RWPE1 (cell line): ENCODE results near the gene BECN2.
A peak's percentile ranks its signal among the peaks of the same experiment; 100 is the strongest.

Experiments
- CTCF ChIA-PET: fragments of 350-600 bp; sonication (Branson Sonifier 250); formaldehyde crosslinking; extraction: SDS; loops from one replicate; lab custom pipeline; 2021; lab: Yijun Ruan, JAX
- POLR2A ChIA-PET: fragments of 400-600 bp; formaldehyde crosslinking; extraction: SDS; loops from one replicate; lab custom pipeline; 2020; ENCODE audit warnings: antibody characterized with exemption; ENCODE audit not compliant: low non-redundant PET; lab: Yijun Ruan, JAX
- DNase-seq: peaks from one replicate; pipeline ENCODE4 v3.0.0; 2012; ENCODE audit warnings: low spot score
- H3K27ac ChIP-seq: fragments of 450-650 bp; 2 replicates; pipeline ENCODE4 v1.5.1; 2017
- TF ChIP-seq, protein P1 (sequence below): fragments of 450-650 bp; conservative IDR thresholded peaks from 2 replicates; pipeline ENCODE4 v1.5.1; 2017; ENCODE audit warnings: low read depth, mild to moderate bottlenecking

Gene BECN2

DNA sequence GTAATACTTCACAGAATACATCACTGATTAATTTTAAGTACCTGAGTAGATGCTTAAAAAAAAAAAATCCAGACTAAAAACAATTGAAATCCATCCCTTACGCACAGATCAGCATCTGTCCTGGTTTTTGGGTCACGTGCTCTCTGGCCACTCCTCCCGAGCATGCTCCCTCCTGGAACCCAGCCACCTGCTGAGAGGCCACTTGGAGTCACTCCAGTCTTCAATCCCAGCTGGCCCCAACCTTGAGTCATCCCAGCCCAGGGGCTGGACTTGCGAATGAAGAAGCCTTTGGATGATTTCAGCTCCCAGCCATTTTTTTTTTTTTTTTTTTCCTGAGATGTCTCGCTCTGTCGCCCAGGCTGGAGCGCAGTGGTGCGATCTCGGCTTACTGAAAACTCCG, 32.5 kb downstream of the BECN2 start:
- CTCF ChIA-PET: interaction anchor here (0.7 to 0.8 kb wide), 2 partner anchors 8 to 100 kb away, joined by 3 read pairs; no protein-coding TSS in a partner anchor
- peak; percentile 89 for DNase-seq
- POLR2A ChIA-PET: no interaction called here
- H3K27ac ChIP-seq: peak overlapping the region; percentile 16; the same call in 1 of the 2 replicates
- TF ChIP-seq, protein P1, sequence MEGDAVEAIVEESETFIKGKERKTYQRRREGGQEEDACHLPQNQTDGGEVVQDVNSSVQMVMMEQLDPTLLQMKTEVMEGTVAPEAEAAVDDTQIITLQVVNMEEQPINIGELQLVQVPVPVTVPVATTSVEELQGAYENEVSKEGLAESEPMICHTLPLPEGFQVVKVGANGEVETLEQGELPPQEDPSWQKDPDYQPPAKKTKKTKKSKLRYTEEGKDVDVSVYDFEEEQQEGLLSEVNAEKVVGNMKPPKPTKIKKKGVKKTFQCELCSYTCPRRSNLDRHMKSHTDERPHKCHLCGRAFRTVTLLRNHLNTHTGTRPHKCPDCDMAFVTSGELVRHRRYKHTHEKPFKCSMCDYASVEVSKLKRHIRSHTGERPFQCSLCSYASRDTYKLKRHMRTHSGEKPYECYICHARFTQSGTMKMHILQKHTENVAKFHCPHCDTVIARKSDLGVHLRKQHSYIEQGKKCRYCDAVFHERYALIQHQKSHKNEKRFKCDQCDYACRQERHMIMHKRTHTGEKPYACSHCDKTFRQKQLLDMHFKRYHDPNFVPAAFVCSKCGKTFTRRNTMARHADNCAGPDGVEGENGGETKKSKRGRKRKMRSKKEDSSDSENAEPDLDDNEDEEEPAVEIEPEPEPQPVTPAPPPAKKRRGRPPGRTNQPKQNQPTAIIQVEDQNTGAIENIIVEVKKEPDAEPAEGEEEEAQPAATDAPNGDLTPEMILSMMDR: no peak

- H3K27ac ChIP-seq: no peak overlapping the region
- TF ChIP-seq, protein P1: no peak
- POLR2A ChIA-PET: no interaction called here
- DNase-seq: no peak
- CTCF ChIA-PET: interaction anchor here (0.5 kb wide), 1 partner anchor 24 kb away, joined by 8 read pairs; no protein-coding TSS in a partner anchor
Observed at GRCh38 chr1:241992734-241993133, 35.2 kb downstream of the BECN2 start.

DNA sequence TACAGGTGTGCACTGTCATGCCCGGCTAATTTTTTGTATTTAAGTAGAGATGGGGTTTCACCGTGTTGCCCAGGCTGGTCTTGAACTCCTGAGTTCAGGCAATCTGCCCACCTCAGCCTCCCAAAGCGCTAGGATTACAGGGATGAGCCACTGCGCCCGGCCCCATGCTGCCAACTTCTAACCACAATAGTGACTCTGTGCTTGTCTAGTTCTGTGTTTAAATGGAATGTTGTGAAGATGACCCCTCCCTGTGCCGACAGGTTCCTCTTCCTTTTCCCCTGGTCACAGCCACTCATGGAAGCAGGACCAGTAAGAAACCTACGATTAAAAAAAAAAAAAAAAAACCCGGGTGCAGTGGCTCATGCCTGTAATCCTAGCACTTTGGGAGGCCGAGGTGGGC, 36.6 kb downstream of the BECN2 start:
- no peak overlapping the region for H3K27ac ChIP-seq
- ChIA-PET CTCF (no interaction called here), POLR2A (interaction anchor here (0.6 kb wide), 1 partner anchor 1383 kb away, joined by 10 read pairs; no protein-coding TSS in a partner anchor)
- TF ChIP-seq, protein P1: no peak
- DNase-seq: no peak

DNA sequence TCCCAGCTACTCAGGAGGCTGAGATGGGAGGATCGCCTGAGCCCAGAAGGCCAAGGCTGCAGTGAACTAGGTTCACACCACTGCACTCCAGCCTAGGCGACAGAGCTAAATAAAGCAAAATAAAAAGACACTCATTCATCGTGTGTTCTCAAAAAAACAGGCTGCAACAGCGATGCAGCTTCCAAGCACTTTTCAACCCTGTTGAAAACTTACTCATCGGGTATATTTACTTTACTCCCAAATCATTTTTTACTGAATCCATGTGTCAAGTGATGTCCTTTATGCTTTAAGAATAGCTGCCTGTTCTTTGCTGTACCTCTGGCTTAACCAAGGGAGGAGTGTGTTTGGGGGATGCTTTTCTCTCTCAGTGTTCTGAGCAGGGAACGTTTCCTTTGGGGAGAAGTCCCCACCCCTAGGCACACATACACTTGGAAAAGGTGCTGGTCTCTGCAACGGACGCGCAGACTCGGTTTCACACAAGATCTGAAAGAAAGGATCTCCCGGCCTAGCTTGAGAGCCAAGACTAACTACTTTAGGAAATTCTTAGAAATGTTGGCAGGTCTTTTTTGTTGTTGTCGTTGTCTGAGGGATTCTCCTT, 39.9 kb downstream of the BECN2 start:
- H3K27ac ChIP-seq: no peak overlapping the region
- POLR2A ChIA-PET: no interaction called here
- TF ChIP-seq, protein P1: no peak
- CTCF ChIA-PET: interaction anchor here (0.6 to 3.5 kb wide), 4 partner anchors 9 to 739 kb away, joined by 3 to 34 read pairs (median 4); no protein-coding TSS in a partner anchor
- no peak for DNase-seq

DNA sequence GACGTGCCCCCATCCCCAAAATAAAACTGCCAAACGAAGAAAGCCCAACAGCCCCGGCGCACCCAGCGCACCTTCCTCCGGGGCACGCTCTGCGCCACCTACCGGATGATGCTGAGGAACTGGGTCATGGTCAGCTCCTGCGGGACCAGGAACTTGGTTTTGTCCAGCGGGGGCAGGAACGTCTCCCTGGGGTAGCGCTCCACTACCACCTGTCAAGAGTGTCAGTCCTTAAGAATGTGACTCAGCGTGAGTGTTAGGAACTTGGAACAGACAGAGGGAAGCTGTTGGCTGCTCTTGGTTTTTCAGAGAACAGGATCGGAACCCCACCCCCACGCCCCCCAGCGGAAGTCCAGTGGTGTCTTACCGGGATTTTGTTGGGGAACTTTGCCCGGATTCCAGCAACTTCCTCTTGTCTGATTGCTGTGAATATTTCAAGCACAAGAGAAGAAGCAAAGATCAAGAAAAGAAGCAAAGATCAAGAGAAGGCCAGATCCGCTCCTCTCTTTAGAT, 40.9 kb downstream of the BECN2 start:
- CTCF ChIA-PET: interaction anchor here (0.6 to 3.5 kb wide), 13 partner anchors 8 to 491 kb away, joined by 3 to 34 read pairs (median 3); no protein-coding TSS in a partner anchor
- H3K27ac ChIP-seq: no peak overlapping the region
- TF ChIP-seq, protein P1: peak; percentile 67
- DNase-seq: peak; percentile 78
- POLR2A ChIA-PET: no interaction called here

DNA sequence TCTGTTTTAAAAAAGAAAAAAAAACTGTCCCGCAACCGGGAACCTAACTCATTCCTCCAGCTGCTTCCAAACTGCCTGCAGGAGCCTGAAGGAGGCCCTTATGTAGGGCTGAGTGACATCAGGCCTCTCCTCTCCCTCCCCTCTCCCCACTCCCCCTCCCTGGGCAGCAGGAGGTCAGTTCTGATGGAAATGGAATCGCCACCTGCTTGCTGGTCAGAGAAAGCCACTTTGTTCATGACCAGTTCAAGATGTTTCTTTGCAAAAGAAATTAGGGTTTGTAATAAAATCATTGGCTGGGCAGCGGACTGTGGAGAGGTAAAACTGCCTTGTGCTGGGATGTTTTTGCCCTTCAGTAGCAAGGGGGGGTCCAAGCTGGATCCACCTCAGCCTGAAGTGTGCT, 41.5 kb downstream of the BECN2 start, which contains the start of gene MAP1LC3C:
Gene MAP1LC3C (minus strand): TSS at position 73 of the 400 bp plus-strand sequence. CDS start 90 bp downstream, outside the sequence.
- CTCF ChIA-PET: interaction anchor here (0.6 to 3.5 kb wide), 9 partner anchors 13 to 166 kb away, joined by 3 to 34 read pairs (median 6); no protein-coding TSS in a partner anchor
- POLR2A ChIA-PET: no interaction called here
- TF ChIP-seq, protein P1: no peak
- no peak within 1 kb of the TSS for H3K27ac ChIP-seq
- no peak for DNase-seq
